Measurements from ENCODE around the gene THY1. TPM values are rescaled to one million over a fixed set of nuclear protein-coding genes. Genes with fewer than 3 reads are reported as not detected.
A peak's percentile ranks its signal among the peaks of the same experiment; 100 is the strongest.

The THY1 gene
- total and polyA plus RNA-seq, 2 of the 8 experiments (the other 6 are each of a cell fraction or from before 2014, with no cell fraction given) = 286 to 2,479 TPM

GRCh38 chr11:119373921-119374631, 48.9 kb downstream of the THY1 start (continued):
- TF ChIP-seq, protein P1, sequence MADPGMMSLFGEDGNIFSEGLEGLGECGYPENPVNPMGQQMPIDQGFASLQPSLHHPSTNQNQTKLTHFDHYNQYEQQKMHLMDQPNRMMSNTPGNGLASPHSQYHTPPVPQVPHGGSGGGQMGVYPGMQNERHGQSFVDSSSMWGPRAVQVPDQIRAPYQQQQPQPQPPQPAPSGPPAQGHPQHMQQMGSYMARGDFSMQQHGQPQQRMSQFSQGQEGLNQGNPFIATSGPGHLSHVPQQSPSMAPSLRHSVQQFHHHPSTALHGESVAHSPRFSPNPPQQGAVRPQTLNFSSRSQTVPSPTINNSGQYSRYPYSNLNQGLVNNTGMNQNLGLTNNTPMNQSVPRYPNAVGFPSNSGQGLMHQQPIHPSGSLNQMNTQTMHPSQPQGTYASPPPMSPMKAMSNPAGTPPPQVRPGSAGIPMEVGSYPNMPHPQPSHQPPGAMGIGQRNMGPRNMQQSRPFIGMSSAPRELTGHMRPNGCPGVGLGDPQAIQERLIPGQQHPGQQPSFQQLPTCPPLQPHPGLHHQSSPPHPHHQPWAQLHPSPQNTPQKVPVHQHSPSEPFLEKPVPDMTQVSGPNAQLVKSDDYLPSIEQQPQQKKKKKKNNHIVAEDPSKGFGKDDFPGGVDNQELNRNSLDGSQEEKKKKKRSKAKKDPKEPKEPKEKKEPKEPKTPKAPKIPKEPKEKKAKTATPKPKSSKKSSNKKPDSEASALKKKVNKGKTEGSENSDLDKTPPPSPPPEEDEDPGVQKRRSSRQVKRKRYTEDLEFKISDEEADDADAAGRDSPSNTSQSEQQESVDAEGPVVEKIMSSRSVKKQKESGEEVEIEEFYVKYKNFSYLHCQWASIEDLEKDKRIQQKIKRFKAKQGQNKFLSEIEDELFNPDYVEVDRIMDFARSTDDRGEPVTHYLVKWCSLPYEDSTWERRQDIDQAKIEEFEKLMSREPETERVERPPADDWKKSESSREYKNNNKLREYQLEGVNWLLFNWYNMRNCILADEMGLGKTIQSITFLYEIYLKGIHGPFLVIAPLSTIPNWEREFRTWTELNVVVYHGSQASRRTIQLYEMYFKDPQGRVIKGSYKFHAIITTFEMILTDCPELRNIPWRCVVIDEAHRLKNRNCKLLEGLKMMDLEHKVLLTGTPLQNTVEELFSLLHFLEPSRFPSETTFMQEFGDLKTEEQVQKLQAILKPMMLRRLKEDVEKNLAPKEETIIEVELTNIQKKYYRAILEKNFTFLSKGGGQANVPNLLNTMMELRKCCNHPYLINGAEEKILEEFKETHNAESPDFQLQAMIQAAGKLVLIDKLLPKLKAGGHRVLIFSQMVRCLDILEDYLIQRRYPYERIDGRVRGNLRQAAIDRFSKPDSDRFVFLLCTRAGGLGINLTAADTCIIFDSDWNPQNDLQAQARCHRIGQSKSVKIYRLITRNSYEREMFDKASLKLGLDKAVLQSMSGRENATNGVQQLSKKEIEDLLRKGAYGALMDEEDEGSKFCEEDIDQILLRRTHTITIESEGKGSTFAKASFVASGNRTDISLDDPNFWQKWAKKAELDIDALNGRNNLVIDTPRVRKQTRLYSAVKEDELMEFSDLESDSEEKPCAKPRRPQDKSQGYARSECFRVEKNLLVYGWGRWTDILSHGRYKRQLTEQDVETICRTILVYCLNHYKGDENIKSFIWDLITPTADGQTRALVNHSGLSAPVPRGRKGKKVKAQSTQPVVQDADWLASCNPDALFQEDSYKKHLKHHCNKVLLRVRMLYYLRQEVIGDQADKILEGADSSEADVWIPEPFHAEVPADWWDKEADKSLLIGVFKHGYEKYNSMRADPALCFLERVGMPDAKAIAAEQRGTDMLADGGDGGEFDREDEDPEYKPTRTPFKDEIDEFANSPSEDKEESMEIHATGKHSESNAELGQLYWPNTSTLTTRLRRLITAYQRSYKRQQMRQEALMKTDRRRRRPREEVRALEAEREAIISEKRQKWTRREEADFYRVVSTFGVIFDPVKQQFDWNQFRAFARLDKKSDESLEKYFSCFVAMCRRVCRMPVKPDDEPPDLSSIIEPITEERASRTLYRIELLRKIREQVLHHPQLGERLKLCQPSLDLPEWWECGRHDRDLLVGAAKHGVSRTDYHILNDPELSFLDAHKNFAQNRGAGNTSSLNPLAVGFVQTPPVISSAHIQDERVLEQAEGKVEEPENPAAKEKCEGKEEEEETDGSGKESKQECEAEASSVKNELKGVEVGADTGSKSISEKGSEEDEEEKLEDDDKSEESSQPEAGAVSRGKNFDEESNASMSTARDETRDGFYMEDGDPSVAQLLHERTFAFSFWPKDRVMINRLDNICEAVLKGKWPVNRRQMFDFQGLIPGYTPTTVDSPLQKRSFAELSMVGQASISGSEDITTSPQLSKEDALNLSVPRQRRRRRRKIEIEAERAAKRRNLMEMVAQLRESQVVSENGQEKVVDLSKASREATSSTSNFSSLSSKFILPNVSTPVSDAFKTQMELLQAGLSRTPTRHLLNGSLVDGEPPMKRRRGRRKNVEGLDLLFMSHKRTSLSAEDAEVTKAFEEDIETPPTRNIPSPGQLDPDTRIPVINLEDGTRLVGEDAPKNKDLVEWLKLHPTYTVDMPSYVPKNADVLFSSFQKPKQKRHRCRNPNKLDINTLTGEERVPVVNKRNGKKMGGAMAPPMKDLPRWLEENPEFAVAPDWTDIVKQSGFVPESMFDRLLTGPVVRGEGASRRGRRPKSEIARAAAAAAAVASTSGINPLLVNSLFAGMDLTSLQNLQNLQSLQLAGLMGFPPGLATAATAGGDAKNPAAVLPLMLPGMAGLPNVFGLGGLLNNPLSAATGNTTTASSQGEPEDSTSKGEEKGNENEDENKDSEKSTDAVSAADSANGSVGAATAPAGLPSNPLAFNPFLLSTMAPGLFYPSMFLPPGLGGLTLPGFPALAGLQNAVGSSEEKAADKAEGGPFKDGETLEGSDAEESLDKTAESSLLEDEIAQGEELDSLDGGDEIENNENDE (IDR thresholded peaks at IDR 0.05; ENCODE audit: insufficient replicate concordance, low read length) = no peak
- TF ChIP-seq EGR1 (IDR thresholded peaks at IDR 0.05; ENCODE audit: borderline replicate concordance, low read depth, low read length) = no peak
- peak; percentile 92 to 95 for TF ChIP-seq RAD21 (IDR thresholded peaks at IDR 0.05 in 1 of 2, conservative IDR thresholded peaks at IDR 0.05 in 1 of 2; ENCODE audit: low read depth in 2 of 2, low read length in 2 of 2)
- no peak for TF ChIP-seq POLR2AphosphoS5 (IDR thresholded peaks at IDR 0.05; ENCODE audit: low read depth, low read length)
- peak; percentile 65; the same call in 1 of the 2 replicates for TF ChIP-seq ATF2 (IDR thresholded peaks at IDR 0.05; ENCODE audit: low read length)
- TF ChIP-seq JUND (IDR thresholded peaks at IDR 0.05; ENCODE audit: low read length) = no peak
- no peak for TF ChIP-seq JUN (IDR thresholded peaks at IDR 0.05; ENCODE audit: low read depth, low read length)
- no peak for TF ChIP-seq KDM4A (IDR thresholded peaks at IDR 0.05; ENCODE audit: low read depth, low read length, severe bottlenecking)
